ENCODE measurements around the gene SLC26A8. TPM values are rescaled to one million over a fixed set of nuclear protein-coding genes. Genes with fewer than 3 reads are reported as not detected.
"Not testable (repeated sequence)": the region's sequence is repeated elsewhere in the genome, so short reads cannot be mapped to it uniquely, and the experiment has no call there.

The SLC26A8 gene
- total RNA-seq, 1 experiment from 2014 or later, result not detected

DNA sequence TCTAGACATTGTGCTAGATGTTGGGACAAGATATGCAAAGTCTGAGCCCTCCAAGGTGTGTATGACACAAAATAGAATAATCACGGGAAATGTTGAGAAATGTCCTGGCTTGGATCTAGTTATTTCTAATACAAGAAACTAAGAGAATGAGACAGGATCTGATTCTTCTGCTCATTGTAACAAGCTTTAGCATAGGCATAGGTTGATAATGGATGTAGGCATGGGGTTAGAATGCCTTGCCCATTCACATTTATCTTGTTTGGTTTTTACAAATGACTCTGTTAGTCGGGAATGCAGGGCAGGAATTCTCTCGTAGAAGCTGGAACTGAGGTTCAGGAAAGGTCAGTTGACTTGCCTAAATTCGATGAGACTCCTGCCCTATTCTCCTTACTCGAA lies 1.5 kb upstream of the SLC26A8 start:
- DNase-seq (ENCODE audit: low spot score), result no peak
- in situ Hi-C loops (cut with HindIII; ENCODE audit: low sequenced_read_pairs), result no loop called here

DNA sequence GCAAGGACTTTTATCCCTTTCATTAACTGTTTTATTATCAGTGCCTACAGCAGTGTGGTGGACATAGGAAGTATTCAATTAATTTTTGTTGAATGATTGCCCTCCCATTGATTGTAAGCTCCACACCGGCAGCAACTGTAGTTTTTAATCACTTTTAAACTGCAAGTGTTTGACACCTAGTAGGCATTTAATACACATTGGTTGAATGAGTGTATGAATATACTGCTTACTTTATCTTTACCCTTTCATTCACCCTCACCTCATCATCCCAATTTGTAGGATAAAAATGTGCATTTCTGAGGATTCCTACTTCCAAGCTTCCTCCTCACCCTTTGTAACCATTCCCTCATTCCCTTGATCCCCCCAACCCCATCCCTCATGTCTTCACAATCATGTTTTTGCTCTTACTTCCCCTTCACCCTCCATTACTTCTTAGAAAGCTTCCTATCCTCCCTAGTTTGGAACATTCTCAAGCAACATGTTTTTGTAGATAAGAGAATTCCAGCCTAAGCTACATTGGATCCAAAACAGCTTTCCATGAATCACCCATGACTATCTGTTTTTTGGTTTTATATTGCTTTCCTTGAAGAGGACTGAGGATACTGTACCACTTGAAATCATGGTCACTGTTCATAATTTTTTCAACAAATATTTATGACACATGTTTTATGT lies 955 bp upstream of the SLC26A8 start:
- in situ Hi-C loops (cut with HindIII; ENCODE audit: low sequenced_read_pairs), result no loop called here

DNA sequence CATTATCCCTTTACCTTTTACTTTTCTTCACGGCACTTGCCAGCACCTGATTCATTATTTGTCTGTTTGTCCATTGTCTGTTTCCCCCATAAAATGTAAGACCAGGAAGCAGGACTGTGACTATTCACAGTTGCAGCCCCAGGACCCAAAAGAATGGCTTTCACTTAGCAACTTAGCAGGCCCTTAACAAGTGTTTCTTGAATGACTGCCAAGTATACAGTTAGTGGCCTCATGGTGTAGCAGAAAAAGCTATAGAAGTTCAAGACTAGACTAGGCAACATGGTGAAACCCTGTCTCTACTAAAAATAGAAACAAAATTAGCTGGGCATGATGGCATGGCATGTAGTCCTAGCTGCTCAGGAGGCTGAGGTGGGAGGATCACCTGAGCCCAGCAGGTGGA lies 4.3 kb downstream of the SLC26A8 start:
- in situ Hi-C loops (cut with HindIII; ENCODE audit: low sequenced_read_pairs), result no loop called here
- DNase-seq (ENCODE audit: low spot score), result no peak

More for the DNA sequence above, 955 bp upstream of the SLC26A8 start:
- DNase-seq (ENCODE audit: low spot score), result no peak

DNA sequence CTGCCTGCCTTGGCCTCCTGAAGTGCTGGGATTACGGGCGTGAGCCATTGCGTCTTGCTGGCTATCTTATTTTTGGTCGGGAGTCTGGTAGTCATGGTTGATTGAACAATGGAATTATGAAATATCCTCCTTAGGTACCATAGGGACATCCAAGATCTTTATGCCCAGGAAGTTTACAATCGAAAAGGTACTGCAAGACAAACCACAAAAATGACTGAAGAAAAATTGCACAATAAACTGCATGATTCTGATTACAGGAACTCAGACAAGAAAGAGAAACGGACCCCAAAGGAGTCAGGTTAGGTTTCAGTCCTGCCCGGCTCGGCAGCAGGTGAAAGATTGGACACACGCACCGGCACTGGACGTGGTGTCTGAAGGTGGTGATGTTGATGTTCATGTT lies 5.3 kb downstream of the SLC26A8 start:
- DNase-seq (ENCODE audit: low spot score), result no peak
- in situ Hi-C loops (cut with HindIII; ENCODE audit: low sequenced_read_pairs), result no loop called here

DNA sequence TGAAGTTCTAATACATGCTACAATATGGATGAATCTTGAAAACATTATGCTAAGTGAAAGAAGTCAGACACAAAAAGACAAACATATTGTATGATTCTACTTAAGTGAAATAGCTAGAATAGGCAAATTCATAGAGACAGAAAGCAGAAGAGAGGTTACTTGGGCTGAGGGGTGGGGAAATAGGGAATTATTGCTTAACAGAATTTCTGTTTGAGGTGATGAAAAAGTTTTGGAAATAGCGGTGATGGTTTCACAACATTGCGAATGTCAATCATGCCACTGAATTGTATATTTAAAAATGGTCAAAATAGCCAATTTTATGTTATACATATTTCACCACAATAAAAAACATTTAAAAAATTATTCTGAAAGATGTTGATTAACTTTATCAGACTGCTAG lies 6.1 kb downstream of the SLC26A8 start:
- no peak for DNase-seq (ENCODE audit: low spot score)
- in situ Hi-C loops (cut with HindIII; ENCODE audit: low sequenced_read_pairs), result no loop called here

DNA sequence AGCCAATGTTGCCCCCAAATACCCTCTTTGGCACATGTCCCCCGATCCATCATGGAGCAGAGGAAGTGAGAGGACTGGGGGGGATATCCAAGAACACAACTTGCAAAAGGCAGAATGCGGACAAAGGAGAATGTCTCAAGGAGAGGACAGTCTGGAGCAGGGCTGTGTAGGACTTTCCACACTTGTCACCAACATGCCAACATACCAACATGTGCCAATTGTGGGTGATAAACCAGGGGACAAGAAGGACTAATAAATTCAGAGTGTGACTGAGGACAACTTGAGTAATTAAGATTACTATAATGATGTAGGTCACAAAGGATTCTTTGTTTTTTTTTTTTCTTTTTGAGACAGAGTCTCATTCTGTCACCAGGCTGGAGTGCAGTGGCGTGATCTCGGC lies 8.8 kb downstream of the SLC26A8 start:
- DNase-seq (ENCODE audit: low spot score), result no peak
- in situ Hi-C loops (cut with HindIII; ENCODE audit: low sequenced_read_pairs), result no loop called here

DNA sequence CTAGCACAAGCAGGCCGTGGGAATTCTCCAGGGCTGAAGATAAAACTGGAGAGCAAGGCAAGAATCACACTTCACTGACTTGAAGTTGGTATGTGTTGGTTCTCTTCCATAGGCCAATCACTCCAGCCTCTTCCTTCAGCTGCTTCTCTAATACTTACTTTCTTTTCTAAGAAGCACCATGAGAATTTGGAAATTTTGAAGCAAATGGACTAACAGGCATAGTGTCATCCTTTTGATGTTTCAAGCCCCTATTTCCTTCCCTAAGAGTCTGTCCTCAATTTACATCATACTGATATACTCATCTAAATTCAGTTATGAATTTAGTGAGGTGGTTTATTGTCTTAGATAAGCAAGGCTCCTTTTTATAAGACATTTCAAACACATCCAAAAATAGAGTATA lies 24.0 kb downstream of the SLC26A8 start:
- DNase-seq (ENCODE audit: low spot score), result no peak
- in situ Hi-C loops (cut with HindIII; ENCODE audit: low sequenced_read_pairs), result no loop called here

DNA sequence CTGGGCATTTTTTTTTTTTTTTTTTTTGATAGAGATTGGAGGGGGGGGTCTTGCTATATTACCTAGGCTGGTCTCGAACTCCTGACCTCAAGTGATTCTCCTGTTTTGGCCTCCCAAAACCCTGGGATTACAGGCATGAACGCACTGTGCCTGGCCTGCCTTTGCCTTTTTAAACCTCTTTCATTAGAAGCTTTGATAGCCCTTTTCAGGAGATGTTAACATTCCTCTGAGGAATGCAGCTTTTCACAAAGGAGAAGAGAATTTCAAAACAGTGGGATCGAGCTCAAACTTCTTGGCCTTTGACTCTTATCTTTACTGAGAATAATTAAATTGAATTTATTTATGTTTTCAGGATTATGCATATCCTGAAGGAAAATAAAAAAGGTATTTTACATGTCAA lies 31.3 kb downstream of the SLC26A8 start:
- in situ Hi-C loops (cut with HindIII; ENCODE audit: low sequenced_read_pairs), result no loop called here
- no peak for DNase-seq (ENCODE audit: low spot score)

DNA sequence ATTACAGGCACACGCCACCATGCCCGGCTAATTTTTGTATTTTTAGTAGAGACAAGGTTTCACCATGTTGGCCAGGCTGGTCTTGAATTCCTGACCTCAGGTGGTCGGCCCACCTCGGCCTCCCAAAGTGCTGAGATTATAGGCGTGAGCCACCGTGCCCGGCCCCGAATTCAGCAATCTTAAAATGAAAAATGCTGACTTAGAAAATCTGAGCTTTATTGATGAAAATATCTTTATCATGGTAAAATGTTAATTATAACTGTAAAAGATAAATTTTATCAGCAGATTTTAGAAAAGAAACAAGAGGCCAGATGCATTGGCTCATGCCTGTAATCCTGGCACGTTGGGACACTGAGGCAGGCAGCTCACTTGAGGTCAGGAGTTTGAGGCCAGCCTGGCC lies 36.4 kb downstream of the SLC26A8 start:
- DNase-seq (ENCODE audit: low spot score); in situ Hi-C loops (cut with HindIII; ENCODE audit: low sequenced_read_pairs): not testable (repeated sequence)

DNA sequence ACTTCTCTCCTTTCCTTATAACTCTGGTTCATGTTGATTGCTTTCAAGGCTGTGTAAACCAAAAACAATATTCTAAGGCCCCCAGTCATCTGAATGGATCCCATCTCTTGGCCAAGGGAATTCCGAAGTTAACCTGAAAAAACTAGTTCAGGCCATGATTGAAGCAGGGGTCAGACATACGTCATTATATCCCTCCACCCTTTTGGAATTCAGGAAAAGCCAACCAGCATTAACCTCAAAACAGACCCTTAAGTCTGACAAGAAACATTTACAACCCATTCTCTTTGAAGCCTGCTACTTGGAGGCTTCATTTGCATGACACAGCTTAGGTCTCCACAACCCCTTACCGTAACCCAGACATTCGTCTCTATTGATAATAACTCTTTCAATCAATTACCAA lies 39.7 kb downstream of the SLC26A8 start:
- in situ Hi-C loops (cut with HindIII; ENCODE audit: low sequenced_read_pairs), result no loop called here
- DNase-seq (ENCODE audit: low spot score), result no peak

DNA sequence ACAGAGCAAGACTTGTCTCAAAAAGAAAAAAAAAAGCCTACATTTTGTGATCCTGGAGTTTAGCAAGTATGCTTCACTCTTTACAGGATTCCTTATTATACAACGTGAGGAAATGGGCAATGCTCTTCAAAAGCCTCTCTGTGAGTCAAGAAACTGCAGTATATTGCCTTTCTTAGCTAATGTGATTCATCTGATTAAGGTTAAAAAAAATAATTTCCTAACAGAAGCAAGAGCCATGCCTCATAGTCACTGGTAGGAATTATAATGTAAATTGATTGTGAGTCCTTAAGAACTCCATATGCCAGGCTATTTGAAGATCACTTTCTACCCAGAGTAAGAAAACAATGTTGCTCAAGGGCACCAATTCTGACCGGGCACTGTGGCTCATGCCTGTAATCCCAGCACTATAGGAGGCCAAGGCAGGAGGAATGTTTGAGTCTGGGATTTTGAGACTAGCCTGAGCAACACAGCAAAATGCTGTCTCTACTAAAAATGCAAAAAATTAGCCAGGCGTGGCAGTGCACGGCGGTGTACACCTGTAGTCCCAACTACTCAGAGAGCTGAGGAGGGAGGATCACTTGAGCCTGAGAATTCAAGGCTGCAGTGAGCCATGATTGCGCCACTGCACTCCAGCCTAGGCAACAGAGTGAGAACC lies 43.3 kb downstream of the SLC26A8 start:
- in situ Hi-C loops (cut with HindIII; ENCODE audit: low sequenced_read_pairs), result no loop called here
- DNase-seq (ENCODE audit: low spot score), result no peak

DNA sequence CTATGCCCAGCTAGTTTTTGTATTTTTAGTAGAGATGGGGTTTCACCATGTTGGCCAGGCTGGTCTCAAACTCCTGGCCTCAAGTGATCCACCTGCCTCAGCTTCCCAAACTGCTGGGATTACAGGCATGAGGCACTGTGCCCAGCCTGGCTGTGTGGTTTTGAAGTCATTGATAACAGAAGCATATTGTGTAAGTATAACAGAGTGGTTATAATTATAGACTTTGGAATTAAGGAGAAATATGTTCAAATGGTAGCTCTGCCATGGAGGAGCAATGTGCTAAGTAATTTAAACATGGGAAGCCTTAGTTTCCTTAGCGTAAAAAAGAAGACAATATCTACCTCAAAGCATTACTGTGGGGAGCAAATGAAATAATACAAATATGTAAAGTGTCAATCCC lies 44.3 kb downstream of the SLC26A8 start:
- in situ Hi-C loops (cut with HindIII; ENCODE audit: low sequenced_read_pairs); DNase-seq (ENCODE audit: low spot score): not testable (repeated sequence)

DNA sequence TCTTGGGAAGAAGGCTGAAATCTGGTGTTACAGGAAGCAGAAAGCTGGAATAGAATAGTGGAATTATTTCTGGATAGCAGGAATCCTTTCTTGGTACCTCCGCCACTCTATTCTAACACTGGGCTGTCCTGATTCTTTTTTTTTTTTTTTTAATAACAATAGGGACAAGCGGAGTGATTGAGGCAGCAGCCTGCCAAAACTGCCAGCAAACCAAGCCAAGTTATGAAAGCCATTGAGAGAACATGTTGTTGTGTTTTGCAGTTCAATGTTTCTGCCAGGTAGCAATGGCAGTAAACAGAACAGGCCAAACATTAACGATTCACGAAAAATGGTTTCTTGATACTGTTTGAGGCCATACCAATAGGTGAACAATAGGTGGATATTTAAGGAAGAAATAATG lies 47.1 kb downstream of the SLC26A8 start:
- in situ Hi-C loops (cut with HindIII; ENCODE audit: low sequenced_read_pairs), result no loop called here
- peak; percentile 95 for DNase-seq (ENCODE audit: low spot score)

DNA sequence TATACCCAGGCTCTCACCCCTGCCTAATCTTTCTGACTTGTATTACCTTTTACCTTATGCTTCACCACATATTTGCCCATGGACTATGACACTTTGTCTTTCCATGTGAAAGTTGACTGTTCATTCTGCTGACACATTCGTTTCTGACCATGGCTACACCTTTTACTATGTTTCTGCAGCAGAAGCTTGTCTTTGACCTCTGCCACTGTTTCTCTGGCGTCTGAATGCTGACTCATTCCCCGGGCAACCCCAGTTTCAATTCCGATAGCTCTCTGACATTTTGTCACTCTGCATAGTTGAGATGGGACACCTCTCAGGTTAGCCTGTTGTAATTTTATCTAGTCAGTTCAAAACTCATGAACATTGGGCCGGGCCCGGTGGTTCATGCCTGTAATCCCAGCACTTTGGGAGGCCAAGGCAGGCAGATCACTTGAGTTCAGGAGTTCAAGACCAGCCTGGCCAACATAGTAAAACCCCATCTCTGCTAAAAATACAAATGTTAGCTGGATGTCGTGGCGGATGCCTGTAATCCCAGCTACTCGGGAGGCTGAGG lies 50.7 kb downstream of the SLC26A8 start:
- in situ Hi-C loops (cut with HindIII; ENCODE audit: low sequenced_read_pairs), result no loop called here
- no peak for DNase-seq (ENCODE audit: low spot score)

DNA sequence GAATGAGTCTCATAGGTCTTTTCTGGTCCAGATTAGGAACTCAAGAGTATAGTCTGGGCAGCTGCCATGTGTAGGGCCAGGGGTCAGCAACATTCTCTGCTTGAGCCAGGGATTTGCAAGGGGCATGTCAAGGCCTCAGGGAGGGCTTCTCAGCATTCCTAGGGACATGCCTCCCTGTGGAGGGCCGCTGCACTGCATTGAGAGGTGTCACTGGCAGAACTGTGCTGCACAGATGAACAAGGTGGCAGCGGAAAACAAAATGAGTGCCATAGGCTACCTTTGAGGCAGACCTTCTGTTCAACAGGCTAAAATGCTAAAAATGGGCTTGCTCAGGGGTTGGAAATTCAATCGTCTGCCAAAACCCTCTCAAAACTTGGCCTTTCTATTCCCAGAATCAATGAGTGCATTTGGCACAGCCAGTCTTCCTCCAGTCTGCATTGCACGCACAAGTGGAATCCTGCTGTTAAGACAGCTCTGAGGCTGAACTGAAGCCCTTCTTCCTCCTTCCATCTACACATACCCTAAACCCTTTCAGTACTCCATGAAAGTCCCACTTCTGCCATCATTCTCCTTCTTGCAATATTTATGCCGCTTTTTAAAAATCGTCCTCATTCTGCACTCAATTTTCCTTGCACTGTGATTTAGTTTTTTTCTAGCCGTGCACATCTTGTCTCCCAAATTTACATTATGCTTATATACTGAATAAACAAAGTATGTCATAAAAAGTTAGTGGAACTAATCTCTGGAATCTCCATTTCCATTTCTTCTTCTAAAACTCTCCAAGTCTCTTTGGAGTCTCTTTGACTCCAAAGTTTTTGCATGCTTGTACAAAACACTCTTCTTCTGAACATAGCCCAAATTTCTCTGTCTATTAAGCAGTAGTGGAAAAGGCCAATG lies 51.7 kb downstream of the SLC26A8 start:
- DNase-seq (ENCODE audit: low spot score), result peak; percentile 99

DNA sequence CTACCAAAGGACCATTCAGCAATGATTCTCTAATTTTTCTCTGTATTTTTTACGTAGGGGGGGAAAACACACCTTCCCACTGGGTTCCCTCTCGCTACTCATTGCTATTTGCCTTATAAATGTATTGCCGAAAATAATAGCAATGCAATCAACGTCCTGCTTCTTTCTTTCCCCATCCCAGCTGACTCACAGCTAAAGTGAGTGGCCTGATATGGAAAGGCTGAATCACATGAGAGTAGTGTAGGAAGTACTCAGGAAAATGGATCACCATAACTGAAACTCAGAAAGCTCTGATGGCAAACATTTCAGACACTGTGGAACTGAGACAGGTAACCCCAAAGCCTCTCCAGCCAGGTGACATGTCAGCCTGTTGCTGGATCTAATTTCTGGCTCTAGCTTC lies 54.3 kb downstream of the SLC26A8 start:
- in situ Hi-C loops (cut with HindIII; ENCODE audit: low sequenced_read_pairs), result no loop called here
- DNase-seq (ENCODE audit: low spot score), result no peak

More for the DNA sequence above, 51.7 kb downstream of the SLC26A8 start:
- in situ Hi-C loops (cut with HindIII; ENCODE audit: low sequenced_read_pairs), result no loop called here

DNA sequence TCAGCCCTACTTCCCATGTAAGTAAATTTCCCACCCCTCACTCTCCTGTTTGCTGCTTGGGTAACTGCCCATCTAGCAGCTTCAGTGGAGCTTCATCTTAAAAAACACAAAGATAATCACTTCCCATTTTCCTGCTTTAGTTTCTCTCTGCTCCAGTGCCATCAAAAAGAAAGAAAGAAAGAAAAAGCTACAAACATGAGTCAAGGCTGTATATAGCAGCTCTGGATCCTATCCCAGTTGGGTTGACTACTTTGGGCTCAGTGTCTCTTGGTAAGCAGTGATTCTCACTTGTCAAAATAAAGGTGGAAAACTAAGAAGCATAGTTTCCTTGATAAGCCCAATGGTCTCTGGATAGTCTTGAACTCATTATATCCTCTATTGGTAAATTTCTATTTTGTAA lies 54.8 kb downstream of the SLC26A8 start:
- in situ Hi-C loops (cut with HindIII; ENCODE audit: low sequenced_read_pairs), result no loop called here
- no peak for DNase-seq (ENCODE audit: low spot score)

DNA sequence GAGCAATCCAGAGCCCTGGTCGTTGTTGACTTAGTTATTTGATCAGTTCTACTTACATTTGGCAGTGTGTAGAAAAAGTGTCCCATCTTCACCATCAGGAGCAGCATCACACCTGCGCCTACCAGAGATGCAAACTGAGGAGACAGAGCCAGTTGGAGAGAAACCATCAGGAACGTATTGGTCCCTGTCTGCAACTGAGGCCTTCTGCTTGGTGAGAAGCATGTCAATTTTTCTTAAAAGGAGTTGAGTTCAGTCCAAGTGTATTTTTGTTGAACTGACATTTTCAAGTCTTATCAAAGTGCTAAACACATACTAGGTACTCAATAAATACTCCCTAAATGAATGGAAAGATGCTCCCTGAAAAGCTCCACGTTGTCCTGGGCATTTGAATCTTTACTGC lies 55.6 kb downstream of the SLC26A8 start:
- in situ Hi-C loops (cut with HindIII; ENCODE audit: low sequenced_read_pairs), result no loop called here
- no peak for DNase-seq (ENCODE audit: low spot score)

DNA sequence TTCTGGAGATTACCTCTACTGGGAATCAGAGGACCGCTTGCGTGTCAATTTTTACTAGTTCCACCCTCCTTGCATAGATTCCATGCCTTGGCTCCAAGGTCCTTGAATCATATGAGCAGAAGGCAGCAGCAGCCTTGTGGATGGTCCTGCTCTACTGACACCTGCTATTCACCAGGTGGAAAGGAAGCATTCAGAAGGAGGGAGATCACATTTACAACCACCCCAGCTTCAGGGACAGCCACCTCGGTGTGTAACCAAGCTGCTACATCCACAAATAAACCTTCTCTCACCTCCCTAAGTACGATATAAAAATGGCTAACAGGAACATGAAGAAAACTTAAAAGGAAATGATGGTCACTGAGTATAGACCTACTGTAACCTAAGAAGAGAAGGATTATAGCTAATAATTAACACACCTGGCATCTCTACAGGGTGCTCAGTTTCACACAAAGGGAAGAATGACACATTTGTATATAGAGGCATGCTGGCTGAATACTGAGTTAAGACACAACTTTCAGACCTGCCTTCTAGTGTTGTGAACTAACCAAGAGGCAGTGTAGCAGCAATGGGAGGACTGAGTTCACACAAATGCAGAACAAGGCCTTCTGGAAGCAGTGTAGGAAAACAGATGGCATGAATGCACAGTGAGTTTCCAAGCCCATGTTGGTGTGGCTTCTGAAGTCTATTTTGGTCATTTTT lies 57.2 kb downstream of the SLC26A8 start:
- in situ Hi-C loops (cut with HindIII; ENCODE audit: low sequenced_read_pairs), result no loop called here
- peak; percentile 84 for DNase-seq (ENCODE audit: low spot score)
